Stimulated activated CD4-positive, alpha-beta T cell treated with anti-CD3 and anti-CD28 coated beads, Interleukin-12 subunit alpha, Interleukin-12 subunit beta, amount 100 ng/mL, for 24 hours (primary cell): Measurements from ENCODE around the gene KLK13.
A peak's percentile ranks its signal among the peaks of the same experiment; 100 is the strongest.

Experiments
- DNase-seq, 2 experiments: peaks; one replicate each; pipeline ENCODE4 v3.0.0-alpha.2; 2020; ENCODE audit warnings: low read depth in 2 of 2

KLK13 gene

DNA sequence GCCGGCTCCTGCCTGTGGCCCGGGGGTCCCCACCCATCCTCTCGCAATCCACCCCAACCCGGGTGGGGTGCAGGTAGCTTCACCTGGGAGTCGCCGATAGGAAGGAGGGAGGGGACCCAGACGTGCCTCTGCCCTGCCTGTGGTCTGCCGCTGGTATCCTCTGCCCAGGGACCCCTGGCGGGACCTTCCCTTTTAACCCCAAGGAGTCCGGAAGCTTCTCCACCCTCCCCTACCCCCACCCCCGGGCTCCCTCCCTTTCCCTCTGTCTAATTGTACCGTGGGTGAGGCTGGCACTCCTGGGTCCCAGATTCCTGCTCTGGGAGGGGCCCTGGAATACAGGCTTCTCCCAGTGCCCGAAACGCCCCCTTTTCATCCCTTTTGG lies 45.4 kb downstream of the KLK13 start, which contains the start of gene KLK10:
Gene KLK10, minus strand, starts transcription at position 166 of the 382 bp plus-strand sequence. CDS start 579 bp downstream, outside the sequence.
- no peak for DNase-seq

GRCh38 chr19:51018745-51019543 lies 45.9 kb downstream of the KLK13 start:
- DNase-seq, result no peak

GRCh38 chr19:51016798-51017683 lies 47.9 kb downstream of the KLK13 start:
- peak; percentile 40 to 70 for DNase-seq

DNA sequence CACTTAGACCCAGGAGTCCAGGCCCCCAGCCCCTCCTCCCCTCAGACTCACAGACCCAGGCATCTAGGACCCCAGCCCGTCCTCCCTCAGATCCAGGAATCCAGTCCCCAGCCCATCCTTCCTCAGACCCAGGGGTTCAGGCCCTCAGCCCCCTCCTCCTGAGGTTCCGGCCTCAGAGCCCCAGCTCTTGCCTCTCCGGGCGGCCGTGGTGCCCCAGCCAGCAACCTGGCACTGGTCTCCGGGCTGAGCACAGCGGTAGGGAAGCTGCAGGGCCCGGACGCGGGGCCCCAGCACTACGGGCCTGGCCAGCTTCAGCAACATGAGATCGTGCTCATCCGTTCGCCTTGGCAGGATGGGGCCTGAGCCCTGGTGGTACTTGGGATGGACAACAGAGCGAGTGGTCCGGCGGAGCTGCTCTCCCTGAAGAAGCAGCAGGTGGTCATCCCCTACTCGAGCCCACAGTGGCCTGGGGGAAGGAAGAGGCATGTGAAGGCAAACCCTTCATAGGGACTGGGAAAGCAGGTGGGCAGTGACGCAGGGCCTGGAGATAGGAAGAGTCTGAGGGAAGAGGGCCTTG lies 49.1 kb downstream of the KLK13 start:
- no peak for DNase-seq

- no peak for DNase-seq
These were observed 50.6 kb downstream of the KLK13 start for GRCh38 chr19:51014242-51014641.

- DNase-seq, result no peak
These were observed 52.2 kb downstream of the KLK13 start for GRCh38 chr19:51012661-51013190.

- no peak for DNase-seq
These were observed 54.7 kb downstream of the KLK13 start for GRCh38 chr19:51010066-51010795.

- DNase-seq, result no peak
These were observed 55.6 kb downstream of the KLK13 start for GRCh38 chr19:51009061-51009891.

DNA sequence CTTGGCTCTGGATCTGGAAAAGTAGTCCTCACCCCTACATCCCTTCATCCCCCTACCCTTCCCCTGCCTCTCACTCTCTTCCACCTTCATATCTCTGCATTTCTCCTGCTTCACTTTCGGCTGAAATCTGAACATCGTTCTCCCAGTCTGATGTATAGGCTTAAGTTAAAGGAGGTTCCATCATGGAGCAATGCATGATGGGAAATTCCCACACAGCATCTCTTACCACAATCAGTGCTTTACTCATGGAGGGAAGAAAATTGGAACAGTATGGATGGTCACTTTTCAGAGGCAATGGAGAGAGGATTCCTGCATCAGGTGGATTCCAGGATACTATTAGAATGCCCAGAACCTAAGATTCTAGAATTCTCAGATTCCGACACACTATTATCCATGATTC lies 57.4 kb downstream of the KLK13 start:
- no peak for DNase-seq

GRCh38 chr19:51006406-51006805 lies 58.5 kb downstream of the KLK13 start:
- no peak for DNase-seq
